Liver (tissue), 9 donors: Measurements from ENCODE around the gene XPR1. TPM values are rescaled to one million over a fixed set of nuclear protein-coding genes. Genes with fewer than 3 reads are reported as not detected.

ENCODE experiments used
- DNase-seq: peaks from one replicate; pipeline ENCODE4 v3.0.0-alpha.2; 2017; ENCODE audit warnings: low spot score
- H3K27ac ChIP-seq, 2 donors: one replicate each; pipeline ENCODE4 v1.7.0; 2013; ENCODE audit warnings: inconsistent platforms in 2 of 2, low read length in 2 of 2, control low read depth in 1 of 2, low read depth in 1 of 2, mild to moderate bottlenecking in 1 of 2
- H3K27me3 ChIP-seq, 4 donors: one replicate each; pipeline versions ENCODE4 v1.6.1 to v1.7.0; 2013; ENCODE audit warnings: low read length in 3 of 4, inconsistent platforms in 1 of 4, mild to moderate bottlenecking in 1 of 4, moderate library complexity in 1 of 4; ENCODE audit not compliant: control insufficient read depth in 4 of 4, insufficient read depth in 4 of 4
- H3K36me3 ChIP-seq, 4 donors: one replicate each; pipeline versions ENCODE4 v1.6.1 to v1.7.0; 2013; ENCODE audit warnings: low read length in 3 of 4, mild to moderate bottlenecking in 3 of 4, low read depth in 1 of 4, moderate library complexity in 1 of 4; ENCODE audit not compliant: control insufficient read depth in 4 of 4, insufficient read depth in 3 of 4
- H3K4me1 ChIP-seq, 4 donors: one replicate each; pipeline versions ENCODE4 v1.6.1 to v1.7.0; 2013; ENCODE audit warnings: low read length in 3 of 4, mild to moderate bottlenecking in 3 of 4, moderate library complexity in 1 of 4; ENCODE audit not compliant: control insufficient read depth in 4 of 4, insufficient read depth in 4 of 4
- H3K4me3 ChIP-seq, 3 donors: one replicate each; pipeline versions ENCODE4 v1.6.1 to v1.7.0; 2013; ENCODE audit warnings: low read length in 3 of 3, control low read depth in 1 of 3, low read depth in 1 of 3, mild to moderate bottlenecking in 1 of 3
- H3K9ac ChIP-seq, 2 donors: one replicate each; pipeline ENCODE4 v1.7.0; 2013; ENCODE audit warnings: low read length in 2 of 2, mild to moderate bottlenecking in 2 of 2, moderate library complexity in 2 of 2, control low read depth in 1 of 2, low read depth in 1 of 2
- H3K9me3 ChIP-seq, 4 donors: one replicate each; pipeline versions ENCODE4 v1.6.1 to v1.7.0; 2013; ENCODE audit warnings: low read length in 3 of 4; ENCODE audit not compliant: control insufficient read depth in 4 of 4
- EGR1 ChIP-seq, 2 donors: IDR thresholded peaks; 2 replicates each; pipeline ENCODE4 v1.6.1; 2016 to 2018; ENCODE audit warnings: antibody characterized with exemption in 2 of 2, low read depth in 2 of 2
- FOXA1 ChIP-seq: IDR thresholded peaks from 2 replicates; pipeline ENCODE4 v1.6.1; 2016; ENCODE audit warnings: antibody characterized with exemption
- FOXA2 ChIP-seq: IDR thresholded peaks from 2 replicates; pipeline ENCODE4 v1.6.1; 2016; ENCODE audit warnings: antibody characterized with exemption
- GABPA ChIP-seq, 2 donors: IDR thresholded peaks in 1 of 2; conservative IDR thresholded peaks in 1 of 2; 2 replicates each; pipeline ENCODE4 v1.6.1; 2016; ENCODE audit warnings: antibody characterized with exemption in 2 of 2, mild to moderate bottlenecking in 1 of 2, moderate library complexity in 1 of 2
- HNF4A ChIP-seq, 2 donors: conservative IDR thresholded peaks; 2 replicates each; pipeline ENCODE4 v1.6.1; 2016; ENCODE audit warnings: antibody characterized with exemption in 2 of 2, mild to moderate bottlenecking in 2 of 2
- JUND ChIP-seq, 2 donors: IDR thresholded peaks; 2 replicates each; pipeline ENCODE4 v1.6.1; 2016; ENCODE audit warnings: antibody characterized with exemption in 2 of 2
- NR2F2 ChIP-seq: IDR thresholded peaks from 2 replicates; pipeline ENCODE4 v1.6.1; 2016; ENCODE audit warnings: antibody characterized with exemption
- RAD21 ChIP-seq, 2 donors: IDR thresholded peaks; 2 replicates each; pipeline ENCODE4 v1.6.1; 2016; ENCODE audit warnings: antibody characterized with exemption in 2 of 2, mild to moderate bottlenecking in 2 of 2
- RXRA ChIP-seq, 2 donors: IDR thresholded peaks; 2 replicates each; pipeline ENCODE4 v1.6.1; 2017 to 2018; ENCODE audit warnings: antibody characterized with exemption in 2 of 2, mild to moderate bottlenecking in 1 of 2
- SP1 ChIP-seq: IDR thresholded peaks from 2 replicates; pipeline ENCODE4 v1.6.1; 2018; ENCODE audit warnings: antibody characterized with exemption, mild to moderate bottlenecking
- WGBS: extraction: QIAGEN DNeasy Blood & Tissue Kit; methylation state at CpG from one replicate; pipeline ENCODE4 v1.1.7; 2013; 5-methylcytosine and 5-hydroxymethylcytosine counted together
- polyA plus RNA-seq, 2 donors: library from polyadenylated mRNA; stranded (reverse) in 1 of 2; unstranded in 1 of 2; fragments of 200-250 nt in 1 of 2; fragments of >200 nt in 1 of 2; fragmentation: Nextera tagmentation in 1 of 2; extraction: Ambion mirVana in 1 of 2; gene quantifications; one replicate each; pipeline versions ENCODE4 v1.2.1 to v1.2.3, GENCODE V29; 2013 to 2015
- total RNA-seq, 2 donors: library from RNA; depleted of rRNA; stranded (reverse); fragments of >200 nt; gene quantifications; one replicate each; pipeline ENCODE4 v1.2.3, GENCODE V29; 2014
- TF ChIP-seq, protein P1 (sequence below): IDR thresholded peaks from 2 replicates; pipeline ENCODE4 v1.6.1; 2016; ENCODE audit warnings: antibody characterized with exemption
- TF ChIP-seq, protein P2 (sequence below): IDR thresholded peaks from 2 replicates; pipeline ENCODE4 v1.6.1; 2016; ENCODE audit warnings: antibody characterized with exemption
- TF ChIP-seq, protein P3 (sequence below): IDR thresholded peaks from 2 replicates; pipeline ENCODE4 v1.6.1; 2016; ENCODE audit warnings: antibody characterized with exemption, mild to moderate bottlenecking
- TF ChIP-seq, protein P4 (sequence below): IDR thresholded peaks from 2 replicates; pipeline ENCODE4 v1.6.1; 2016; ENCODE audit warnings: antibody characterized with exemption
- donor health status: healthy.
- donor health status: healthy.
- donor health status: healthy.
- donor health status: healthy.
- donor health status: healthy.

The XPR1 gene
- total and polyA plus RNA-seq, 4 donors = 1.8 to 14.3 (median 5.9) TPM

DNA sequence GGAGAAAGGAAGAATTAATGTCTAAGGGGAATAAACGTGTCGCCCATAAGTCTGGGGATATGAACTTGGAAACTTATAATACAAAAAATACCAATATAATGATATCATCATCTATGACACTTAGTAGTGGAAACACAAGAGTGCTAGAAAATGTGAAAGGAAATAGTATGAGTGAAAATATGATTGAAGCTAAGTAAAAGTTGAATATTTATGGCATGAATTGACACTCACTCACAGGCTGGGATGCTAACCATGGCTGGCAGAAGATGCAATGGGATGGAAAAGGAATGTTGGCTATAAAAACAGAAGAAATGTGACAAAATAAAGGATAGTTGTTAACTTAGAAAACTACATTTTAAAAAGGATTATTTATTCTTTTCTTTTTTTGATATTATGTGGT, 120.1 kb downstream of the XPR1 start:
- Histone ChIP-seq H3K27me3 (no peaks in the 10 kb centered on the region), H3K4me1 (no peaks in the 10 kb centered on the region), H3K9ac (no peak overlapping the region), H3K27ac (no peak overlapping the region), H3K4me3 (no peak overlapping the region), H3K36me3 (no peaks in the 10 kb centered on the region), H3K9me3 (no peaks in the 10 kb centered on the region)
- TF ChIP-seq, protein P1, sequence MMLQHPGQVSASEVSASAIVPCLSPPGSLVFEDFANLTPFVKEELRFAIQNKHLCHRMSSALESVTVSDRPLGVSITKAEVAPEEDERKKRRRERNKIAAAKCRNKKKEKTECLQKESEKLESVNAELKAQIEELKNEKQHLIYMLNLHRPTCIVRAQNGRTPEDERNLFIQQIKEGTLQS = no peak
- TF ChIP-seq SP1 (no peak), RAD21 (IDR thresholded peaks at IDR 0.05) (no peak), HNF4A (conservative IDR thresholded peaks at IDR 0.05) (no peak), FOXA2 (no peak)
- TF ChIP-seq, protein P2, sequence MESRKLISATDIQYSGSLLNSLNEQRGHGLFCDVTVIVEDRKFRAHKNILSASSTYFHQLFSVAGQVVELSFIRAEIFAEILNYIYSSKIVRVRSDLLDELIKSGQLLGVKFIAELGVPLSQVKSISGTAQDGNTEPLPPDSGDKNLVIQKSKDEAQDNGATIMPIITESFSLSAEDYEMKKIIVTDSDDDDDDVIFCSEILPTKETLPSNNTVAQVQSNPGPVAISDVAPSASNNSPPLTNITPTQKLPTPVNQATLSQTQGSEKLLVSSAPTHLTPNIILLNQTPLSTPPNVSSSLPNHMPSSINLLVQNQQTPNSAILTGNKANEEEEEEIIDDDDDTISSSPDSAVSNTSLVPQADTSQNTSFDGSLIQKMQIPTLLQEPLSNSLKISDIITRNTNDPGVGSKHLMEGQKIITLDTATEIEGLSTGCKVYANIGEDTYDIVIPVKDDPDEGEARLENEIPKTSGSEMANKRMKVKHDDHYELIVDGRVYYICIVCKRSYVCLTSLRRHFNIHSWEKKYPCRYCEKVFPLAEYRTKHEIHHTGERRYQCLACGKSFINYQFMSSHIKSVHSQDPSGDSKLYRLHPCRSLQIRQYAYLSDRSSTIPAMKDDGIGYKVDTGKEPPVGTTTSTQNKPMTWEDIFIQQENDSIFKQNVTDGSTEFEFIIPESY = no peak
- 97% methylated on average over 2 of the region's 2 CpGs for WGBS
- DNase-seq = no peak

DNA sequence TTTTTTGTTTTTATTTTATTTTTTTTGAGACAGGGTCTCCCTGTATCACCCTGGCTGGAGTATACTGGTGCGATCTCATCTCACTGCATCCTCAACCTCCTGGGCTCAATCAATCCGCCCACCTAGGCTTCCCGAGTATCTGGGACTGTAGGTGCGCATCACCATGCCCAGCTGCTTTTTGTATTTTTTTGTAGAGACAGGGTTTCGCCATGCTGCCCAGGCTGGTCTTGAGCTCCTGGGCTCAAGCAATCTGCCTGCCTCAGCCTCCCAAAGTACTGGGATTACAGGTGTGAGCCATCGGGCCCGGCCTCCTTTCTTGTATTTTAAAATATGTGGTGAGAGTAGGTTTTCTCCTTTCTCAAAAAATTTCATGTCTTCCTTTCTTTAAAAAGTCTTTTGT, 122.6 kb downstream of the XPR1 start:
- 98% methylated on average over 7 of the region's 7 CpGs for WGBS
- Histone ChIP-seq H3K27me3 (no peaks in the 10 kb centered on the region), H3K4me3 (no peak overlapping the region), H3K36me3 (no peaks in the 10 kb centered on the region), H3K9me3 (no peaks in the 10 kb centered on the region), H3K9ac (no peak overlapping the region), H3K27ac (no peak overlapping the region), H3K4me1 (no peaks in the 10 kb centered on the region)
- no peak for DNase-seq
- TF ChIP-seq NR2F2 = no peak
- no peak for TF ChIP-seq JUND (IDR thresholded peaks at IDR 0.05)
- TF ChIP-seq EGR1 (IDR thresholded peaks at IDR 0.05; ENCODE audit: low read depth in 2 of 2) = no peak

DNA sequence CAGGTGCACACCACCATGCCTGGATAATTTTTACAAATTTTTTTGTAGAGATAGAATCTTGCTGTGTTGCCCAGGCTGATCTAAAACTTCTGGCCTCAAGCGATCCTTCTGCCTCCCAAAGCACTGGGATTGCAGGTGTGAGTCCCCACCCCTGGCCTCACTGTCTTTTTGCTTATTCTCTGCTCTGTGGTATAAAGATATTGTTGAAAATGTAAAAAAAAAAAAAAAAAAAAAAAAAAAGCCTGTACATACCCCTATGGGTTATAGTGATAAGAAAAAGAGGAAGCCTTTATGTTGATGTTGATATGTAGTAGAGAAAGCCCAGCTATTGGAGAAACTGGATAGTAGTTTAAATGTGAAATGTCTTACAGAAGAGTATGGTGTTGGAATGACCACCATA, 125.8 kb downstream of the XPR1 start:
- no peak overlapping the region for H3K9ac ChIP-seq
- H3K4me3 ChIP-seq = no peak overlapping the region
- no peaks in the 10 kb centered on the region for H3K36me3 ChIP-seq
- no peaks in the 10 kb centered on the region for H3K9me3 ChIP-seq
- TF ChIP-seq JUND (IDR thresholded peaks at IDR 0.05) (no peak), SP1 (no peak), FOXA2 (no peak), HNF4A (conservative IDR thresholded peaks at IDR 0.05) (no peak), EGR1 (IDR thresholded peaks at IDR 0.05; ENCODE audit: low read depth in 2 of 2) (no peak), GABPA (IDR thresholded peaks at IDR 0.05 in 1 of 2, conservative IDR thresholded peaks at IDR 0.05 in 1 of 2) (no peak), FOXA1 (no peak), RXRA (IDR thresholded peaks at IDR 0.05) (no peak), RAD21 (IDR thresholded peaks at IDR 0.05) (no peak)
- TF ChIP-seq, protein P3, sequence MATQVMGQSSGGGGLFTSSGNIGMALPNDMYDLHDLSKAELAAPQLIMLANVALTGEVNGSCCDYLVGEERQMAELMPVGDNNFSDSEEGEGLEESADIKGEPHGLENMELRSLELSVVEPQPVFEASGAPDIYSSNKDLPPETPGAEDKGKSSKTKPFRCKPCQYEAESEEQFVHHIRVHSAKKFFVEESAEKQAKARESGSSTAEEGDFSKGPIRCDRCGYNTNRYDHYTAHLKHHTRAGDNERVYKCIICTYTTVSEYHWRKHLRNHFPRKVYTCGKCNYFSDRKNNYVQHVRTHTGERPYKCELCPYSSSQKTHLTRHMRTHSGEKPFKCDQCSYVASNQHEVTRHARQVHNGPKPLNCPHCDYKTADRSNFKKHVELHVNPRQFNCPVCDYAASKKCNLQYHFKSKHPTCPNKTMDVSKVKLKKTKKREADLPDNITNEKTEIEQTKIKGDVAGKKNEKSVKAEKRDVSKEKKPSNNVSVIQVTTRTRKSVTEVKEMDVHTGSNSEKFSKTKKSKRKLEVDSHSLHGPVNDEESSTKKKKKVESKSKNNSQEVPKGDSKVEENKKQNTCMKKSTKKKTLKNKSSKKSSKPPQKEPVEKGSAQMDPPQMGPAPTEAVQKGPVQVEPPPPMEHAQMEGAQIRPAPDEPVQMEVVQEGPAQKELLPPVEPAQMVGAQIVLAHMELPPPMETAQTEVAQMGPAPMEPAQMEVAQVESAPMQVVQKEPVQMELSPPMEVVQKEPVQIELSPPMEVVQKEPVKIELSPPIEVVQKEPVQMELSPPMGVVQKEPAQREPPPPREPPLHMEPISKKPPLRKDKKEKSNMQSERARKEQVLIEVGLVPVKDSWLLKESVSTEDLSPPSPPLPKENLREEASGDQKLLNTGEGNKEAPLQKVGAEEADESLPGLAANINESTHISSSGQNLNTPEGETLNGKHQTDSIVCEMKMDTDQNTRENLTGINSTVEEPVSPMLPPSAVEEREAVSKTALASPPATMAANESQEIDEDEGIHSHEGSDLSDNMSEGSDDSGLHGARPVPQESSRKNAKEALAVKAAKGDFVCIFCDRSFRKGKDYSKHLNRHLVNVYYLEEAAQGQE = no peak
- TF ChIP-seq, protein P4, sequence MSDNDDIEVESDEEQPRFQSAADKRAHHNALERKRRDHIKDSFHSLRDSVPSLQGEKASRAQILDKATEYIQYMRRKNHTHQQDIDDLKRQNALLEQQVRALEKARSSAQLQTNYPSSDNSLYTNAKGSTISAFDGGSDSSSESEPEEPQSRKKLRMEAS = no peak
- 98% methylated on average over 1 of the region's 1 CpG for WGBS
- H3K4me1 ChIP-seq = no peaks in the 10 kb centered on the region
- DNase-seq = no peak
- H3K27me3 ChIP-seq = no peaks in the 10 kb centered on the region
- H3K27ac ChIP-seq = no peak overlapping the region
